CD4-positive, alpha-beta T cell treated with Interleukin-10 for 1 hour (primary cell): Measurements from ENCODE around the gene HNRNPF.

ENCODE experiments used
- DNase-seq: peaks from one replicate; pipeline ENCODE4 v3.0.0-alpha.2; 2020

HNRNPF gene

DNA sequence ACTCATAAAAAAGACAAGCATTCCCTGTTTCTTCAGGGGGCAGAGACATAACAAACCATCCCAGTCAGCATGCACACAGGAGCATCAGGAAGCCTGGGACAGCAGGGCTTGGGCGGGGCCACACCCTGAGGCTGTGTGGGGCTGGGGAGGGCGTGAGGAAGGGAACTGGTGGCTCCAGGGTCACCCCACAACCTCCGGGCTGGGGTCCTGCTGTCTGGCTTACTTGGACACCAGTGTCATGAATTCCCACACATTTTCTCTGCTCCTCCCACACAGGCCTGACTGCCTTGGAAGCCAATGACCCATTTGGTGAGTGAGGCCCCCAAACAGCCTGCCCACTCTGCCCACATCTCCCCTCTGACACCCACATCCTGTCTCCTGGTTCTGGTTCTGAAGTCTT is 34.8 kb downstream of the HNRNPF start:
- no peak for DNase-seq

DNA sequence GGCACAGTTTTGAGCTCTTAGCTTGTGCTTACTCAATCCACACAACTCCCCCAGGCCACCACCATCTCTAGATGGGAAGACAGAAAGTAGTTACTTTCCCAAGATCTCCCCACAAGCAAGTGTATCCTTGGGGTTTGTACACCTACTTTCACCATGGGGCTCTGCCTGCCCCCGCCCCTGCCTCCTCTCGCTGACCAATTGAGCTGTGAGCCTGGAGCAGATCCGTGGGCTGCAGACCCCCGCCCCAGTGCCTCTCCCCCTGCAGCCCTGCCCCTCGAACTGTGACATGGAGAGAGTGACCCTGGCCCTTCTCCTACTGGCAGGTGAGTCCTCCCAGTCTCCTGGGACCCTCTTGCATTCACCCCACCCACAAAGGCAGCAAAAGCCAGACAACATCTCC is 35.5 kb downstream of the HNRNPF start:
- no peak for DNase-seq

DNA sequence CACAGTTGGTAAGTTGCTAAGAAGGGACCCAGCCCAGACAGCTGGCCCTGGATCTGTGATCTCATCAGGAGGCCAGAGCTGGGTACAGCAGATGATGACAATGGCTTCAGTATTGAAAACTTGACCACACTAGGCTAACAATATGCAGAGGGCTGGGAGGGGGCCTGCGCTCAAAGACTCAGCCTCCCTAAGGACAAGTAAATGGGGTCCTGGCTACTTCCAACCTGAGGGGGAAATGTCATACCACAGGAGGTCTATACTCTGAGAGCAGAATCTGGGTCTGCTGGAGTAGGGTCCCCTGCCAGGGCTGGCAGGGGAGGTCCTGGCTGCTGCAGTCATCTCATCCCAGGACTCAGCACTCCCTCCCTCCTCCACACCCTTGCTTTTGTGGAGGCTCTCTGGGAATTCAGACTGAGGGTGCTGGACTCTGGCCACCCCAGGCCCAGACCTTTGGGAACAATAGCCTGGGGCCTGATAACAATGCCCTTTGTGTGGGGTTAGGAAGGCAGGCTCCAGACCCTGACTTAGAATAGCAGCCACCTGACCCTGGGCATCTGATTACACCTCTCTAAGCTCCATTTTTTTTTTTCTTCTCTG is 36.1 kb downstream of the HNRNPF start:
- no peak for DNase-seq

DNA sequence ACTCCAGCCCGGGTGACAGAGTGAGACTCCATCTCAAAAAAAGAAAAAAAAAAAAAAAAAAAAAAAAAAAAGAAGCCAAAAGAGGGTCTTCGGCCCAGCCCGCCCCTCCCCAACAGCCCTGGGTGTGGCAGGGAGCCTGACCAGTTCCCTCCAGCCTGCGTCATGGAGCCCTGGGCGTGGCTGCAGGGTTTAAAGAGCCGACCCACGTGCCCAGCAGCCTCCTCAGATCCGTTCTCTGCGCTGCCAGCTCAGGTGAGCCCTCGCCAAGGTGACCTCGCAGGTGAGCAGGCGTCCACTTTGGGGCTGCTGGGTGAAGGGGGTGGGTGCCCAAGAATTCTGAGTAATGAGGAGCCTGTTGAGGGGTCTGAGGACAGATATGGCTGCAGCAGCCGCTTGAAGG is 37.6 kb downstream of the HNRNPF start, which contains the start of gene FXYD4:
Gene FXYD4, plus strand, starts transcription at position 219 of the 400 bp plus-strand sequence. CDS start 2,111 bp downstream, outside the sequence.
- DNase-seq: no peak

DNA sequence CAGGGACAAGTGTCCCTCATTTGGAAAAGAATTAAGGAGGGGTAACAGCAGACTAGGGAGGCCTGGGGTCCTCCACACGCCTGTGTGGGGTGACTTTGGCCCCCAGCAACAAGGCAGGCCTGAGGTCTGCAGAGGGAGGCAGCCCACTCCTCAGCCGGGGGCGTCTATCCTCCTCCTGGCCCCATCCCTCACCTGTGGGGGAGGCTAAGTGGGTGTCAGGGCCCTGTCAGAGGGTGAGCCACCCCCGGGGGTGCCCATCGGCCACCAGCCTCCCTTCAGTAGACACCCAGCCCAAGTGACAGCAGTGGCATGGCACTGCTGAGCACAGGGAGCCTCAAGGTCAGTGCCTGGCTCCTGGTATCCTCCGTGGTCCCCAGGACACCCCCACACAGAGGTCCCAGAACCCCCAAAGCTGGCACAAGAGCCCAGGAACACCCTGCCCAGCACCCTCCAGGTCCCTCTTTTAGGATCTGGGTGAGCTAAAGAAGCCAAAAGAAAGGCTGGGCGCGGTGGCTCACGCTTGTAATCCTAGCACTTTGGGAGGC is 38.2 kb downstream of the HNRNPF start:
- no peak for DNase-seq

DNA sequence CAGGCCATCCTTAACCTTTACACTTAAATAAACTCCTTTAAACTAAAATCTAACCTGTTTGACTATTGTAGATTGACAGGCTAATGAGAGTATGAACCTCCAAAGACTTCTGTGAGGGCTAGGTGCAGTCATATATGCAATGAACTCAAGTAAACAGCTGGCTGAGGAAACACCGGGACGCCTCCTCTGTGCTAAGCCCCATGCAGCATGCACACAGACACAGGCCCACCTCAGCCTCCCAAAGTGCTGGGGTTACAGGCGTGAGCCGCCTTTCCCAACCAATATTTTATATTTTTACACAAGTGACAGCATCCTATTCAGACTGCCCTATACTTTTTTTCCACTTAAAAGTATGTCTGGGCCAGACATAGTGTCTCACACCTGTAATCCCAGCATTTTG is 39.1 kb downstream of the HNRNPF start:
- DNase-seq: no peak

DNA sequence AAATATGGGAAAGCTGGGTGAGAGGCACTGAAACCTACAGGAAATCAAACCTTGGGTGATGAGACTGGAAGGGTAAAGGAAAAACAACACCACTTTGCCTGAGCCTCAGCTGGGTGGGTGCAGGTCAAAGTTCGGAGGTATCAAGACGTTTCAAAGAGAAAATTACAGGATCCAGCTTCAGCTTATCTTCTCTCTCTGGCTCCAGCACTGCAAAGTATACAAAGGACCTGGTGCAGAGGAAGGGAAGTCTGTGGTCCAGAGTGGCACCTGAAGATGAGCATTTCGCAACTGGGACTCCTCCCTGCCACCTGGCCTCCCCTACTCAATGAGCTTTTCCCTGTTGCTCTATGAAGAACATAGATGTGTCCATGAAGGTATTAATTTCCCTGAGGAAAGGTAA is 44.0 kb downstream of the HNRNPF start:
- DNase-seq: no peak

DNA sequence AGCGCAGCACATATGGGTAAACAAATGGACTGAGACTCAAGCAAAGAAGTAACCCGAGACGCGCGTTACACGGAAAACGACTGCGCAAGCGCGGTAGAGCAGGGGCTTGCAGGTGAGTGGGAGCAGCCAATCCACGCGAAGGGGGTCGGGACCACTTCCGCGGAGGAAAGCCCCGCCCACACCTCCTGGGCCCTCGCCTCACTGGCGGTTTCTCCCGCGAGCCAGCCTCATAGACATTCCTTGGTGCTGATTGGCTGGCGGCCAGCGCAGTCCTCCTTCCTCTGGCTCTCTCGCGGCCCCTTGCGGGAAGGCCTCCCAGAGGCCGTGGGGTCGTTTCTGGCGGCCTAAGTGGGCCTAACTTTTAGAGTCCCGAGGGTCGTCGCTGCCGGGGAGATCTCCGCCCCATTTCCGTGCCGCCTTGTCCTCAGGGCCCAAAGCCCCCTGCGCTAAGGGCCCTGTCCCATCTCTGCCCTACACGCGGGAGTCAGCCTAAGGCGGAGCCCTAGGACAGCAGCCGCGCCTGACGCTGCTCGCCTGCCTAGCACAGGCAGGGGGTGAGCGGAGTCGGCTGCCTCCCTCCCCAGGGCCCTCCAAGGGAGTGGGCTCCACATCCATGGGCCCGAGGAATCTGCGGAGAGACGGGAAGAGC is 46.7 kb downstream of the HNRNPF start:
- peak; percentile 98 for DNase-seq

DNA sequence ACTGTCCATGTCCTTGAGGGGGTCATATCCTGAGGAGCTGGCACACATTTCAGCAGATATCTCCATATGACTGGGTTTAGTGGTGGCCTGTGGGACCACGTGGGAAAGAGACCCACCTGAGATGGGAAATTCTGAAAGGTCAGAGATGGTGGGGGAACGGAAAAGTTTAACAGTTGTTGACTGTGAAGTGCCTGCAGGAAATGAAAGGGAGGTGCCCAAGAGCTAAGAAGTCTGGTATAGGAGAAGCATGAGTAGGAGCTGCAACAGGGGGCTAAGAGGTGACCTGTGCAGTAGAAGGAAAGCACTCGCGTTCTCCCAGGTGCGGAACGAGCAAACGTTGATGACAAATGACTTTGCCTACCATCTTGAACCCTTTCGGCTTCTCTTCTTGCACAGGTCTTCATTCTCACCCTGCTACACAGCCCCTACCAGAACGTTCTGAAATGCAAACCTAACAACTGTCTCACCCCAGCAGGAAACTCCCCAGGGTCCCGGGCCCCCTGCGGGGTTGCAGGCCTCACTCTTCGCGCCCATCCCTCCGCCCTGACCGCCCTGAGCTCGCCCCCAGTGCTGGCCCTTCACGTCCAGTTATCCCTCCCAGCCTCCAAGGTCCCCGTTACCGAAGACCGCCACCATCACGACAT is 47.3 kb downstream of the HNRNPF start:
- DNase-seq: peak; percentile 21

DNA sequence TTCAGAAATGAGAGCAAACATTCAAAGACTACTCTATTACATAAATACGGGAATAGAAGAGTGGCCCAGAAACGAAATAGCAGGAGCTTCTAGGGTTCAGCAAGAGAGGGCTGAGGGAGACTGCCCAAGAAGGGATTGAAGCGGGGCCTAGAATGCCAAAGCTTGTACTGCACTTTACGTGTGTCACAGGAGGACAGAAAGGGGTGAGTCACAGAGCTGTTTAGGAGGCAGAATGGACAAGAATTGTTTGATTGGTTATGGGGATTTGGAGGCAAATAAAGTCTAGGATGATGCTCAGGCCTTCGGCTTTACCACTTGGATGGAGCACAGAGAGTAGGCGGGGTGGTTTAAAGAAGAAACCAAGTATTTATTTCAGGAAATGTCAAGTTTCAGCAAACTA is 48.9 kb downstream of the HNRNPF start:
- DNase-seq: no peak

DNA sequence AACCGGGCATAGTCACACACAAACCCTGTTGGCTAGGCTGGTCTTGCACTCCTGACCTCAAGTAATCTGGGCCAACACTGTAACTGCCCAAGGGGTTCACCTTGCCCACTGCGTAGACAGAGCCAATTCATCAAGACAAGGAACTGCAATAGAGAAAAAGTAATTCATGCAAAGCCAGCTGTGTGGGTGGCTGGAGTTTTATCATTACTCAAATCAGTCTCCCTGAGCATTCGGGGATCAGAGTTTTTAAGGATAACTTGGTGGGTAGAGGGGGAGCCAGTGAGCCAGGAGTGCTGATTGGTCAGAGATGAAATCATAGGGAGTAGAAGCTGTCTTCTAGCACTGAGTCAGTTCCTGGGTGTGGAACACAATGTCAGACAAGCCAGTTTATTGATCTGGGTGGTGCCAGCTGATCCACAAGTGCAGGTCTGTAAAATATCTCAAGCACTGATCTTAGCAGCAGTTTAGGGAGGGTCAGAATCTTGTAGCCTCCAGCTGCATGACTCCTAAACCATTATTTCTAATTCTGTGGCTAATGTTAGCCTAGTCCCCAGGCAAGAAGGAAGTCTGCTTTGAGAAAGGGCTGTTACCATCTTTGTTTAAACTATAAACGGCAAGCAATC is 53.1 kb downstream of the HNRNPF start:
- DNase-seq: no peak

DNA sequence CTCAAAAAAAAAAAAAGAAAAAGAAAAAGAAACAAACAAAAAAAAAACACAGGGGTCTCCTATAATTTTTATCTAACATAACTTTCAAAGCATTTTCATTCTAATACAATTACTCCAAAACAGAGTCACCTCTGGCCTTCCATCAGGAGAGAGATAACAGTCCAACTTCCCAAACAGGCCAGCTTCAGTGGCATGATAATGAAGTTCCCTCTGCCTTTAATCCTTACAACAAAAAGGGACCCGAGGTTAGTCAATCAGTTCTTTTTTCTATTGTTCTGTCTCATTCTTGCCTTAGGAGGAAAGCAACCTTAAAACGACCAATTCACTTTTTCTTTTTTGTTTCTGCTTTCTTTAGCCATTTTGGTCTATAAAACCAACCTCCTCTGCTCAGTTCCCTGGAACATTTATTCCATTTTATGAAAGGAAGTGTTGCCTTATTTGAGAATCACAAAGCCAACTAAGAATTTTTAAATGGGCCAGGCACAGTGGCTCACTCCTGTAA is 54.1 kb downstream of the HNRNPF start:
- no peak for DNase-seq

DNA sequence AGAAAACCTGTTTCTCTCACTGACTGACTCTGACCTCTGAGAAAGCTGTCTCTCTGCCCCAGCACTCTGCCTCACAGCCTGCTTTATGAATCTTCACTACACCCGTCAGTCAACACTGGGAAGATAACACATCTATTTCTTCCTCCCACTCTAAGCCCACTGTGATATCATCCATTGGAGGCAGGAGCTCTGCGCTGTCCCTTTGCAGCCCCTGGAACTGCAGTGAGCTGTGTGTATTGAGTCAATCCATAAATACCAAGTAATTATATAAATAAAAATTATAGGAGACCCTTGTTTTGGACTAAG is 54.7 kb downstream of the HNRNPF start:
- no peak for DNase-seq

DNA sequence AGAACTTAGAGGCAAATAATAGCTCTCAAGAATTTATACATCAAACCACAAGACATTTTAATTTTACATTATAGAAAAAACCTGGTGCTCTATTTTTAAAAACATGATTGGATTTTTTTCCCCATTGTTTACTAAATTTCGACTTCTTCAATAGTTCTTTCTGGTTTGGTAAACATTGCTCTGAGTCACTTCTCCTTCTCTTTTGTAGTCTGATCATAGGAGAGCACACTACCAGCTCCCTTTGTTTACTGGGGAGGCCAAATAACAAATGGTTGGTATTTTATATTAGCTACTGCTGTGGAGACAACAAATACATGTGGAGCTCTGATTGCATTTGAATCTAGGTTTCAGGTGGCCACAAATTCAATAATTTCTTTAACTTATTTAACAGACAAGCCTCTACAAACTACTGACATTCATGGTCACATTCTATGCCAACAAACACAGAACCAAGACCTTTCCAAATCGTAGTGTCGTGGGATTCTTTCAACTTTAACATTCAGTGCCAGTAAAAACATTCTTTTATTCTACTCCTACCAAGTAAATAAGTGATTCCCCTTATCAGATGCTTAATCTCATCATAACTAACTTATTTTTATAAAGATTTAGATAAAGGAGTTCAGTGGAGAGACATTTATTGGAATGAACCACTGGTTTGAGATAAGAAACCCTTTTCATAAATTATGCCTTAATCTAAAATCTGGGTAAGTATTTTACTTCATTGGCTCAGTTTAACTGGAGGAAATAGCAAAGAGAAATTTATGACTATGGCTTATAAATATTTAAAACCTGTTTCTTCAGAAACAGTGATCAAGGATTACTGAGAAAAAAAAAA is 55.3 kb downstream of the HNRNPF start:
- DNase-seq: no peak

DNA sequence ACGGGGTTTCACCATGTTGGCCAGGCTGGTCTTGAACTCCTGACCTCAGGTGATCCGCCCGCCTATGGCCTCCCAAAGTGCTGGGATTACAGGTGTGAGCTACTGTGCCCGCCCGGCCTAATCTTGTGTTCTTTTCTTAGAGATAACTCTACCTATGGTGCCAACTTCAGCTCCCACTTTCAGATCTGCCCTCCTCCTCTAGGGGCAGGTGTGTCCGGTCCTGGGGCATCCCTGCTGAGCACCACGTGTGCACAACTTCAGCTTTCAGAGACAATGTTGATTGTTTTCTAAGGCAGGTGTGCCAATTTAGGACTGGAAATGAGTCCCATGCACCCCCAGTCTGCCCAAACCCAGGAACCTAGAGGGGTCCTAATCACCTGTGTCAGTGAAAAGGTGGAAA is 56.0 kb downstream of the HNRNPF start:
- no peak for DNase-seq

DNA sequence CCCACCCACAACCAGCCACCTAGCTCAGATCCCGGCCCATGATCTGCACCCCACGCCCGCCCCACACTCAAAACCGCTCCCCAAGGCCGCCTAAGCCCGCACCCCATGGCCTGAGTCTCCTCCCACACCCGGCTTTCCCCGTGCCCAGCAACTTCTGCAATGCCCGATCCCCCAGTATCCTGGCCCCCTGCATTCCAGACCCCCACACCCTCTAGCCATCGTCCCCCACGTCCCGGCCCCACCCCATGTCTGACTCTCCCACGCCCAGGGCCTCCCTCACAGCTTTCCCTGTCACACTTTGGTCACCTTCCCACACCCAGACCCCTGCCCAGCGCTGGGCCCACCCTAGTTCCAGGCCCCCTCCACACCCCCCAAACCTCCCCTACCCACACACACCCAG is 57.7 kb downstream of the HNRNPF start:
- DNase-seq: no peak

DNA sequence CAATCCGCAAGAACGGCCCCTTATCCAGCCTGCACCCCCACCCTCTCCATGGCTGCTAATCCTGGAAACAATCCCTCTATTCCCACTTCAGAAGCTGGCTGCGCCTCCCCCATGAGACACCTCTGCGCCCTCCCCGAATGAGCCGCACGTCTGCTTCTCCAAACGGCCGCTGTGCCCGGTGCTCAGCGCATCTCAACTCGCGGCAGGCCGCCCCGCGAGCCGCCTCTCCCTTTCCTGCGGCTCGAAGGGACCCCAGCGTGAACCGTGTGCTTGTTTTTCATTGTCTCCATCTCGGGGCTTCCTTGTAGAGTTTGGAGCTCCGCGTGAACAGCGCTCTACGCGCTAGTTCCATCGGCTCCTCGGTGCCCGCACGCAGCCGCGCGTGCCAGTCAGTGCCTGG is 58.3 kb downstream of the HNRNPF start:
- DNase-seq: no peak

DNA sequence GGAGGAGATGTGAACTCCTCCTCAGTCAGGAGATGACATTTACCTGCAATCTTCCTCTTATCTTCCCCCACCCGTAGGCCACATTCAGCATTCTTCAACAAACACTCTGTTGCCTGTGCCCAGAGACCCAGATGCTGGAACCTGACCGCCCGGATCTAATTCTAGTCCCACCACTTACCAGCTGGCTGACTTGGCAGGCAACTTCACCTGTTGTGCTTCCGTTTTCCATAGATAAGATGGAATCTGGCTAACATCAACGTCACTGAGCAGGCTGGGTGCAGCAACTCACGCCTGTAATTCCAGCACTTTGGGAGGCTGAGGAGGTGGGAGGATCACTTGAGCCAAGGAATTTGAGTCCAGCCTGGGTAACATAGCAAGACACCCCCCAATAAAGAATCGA is 58.8 kb downstream of the HNRNPF start:
- DNase-seq: no peak

DNA sequence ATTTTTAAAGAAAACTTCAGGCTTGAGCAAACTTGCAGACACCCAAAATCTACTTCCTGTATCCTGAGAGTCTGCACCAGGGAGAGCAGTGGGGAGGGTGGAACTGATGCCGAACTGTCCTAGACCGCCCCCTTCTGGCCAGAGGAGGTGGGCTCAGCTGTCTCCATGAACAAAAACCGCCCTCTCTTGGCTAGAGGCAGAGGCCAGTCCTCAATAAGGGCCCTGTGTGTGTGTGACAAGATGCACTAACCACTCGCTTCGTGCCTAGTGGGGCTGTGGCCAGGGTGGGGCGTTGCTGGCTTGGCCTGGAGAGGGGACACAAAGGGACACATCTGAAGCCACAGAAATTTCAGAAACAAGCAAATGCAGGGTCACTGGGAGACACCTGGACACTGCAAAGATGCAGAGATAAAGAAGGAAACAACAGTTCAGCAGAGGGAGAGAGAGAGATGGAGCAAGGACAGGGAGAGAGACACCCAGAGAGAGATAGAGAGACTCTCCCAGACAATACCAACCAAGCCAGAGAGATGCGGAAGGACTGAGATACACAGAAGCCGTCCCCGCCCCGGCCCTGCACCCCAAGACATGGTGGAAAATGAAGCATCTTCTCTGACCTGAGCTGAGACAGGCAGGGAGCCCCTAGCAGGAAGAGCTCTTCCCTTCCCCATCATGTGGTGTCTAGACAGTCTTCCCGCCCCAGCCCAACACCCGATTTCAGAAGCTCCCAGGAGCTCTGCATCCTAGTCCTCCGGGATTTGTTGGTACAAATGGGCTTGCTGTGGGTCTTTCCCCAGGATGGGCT is 60.3 kb downstream of the HNRNPF start:
- peak; percentile 89 for DNase-seq

DNA sequence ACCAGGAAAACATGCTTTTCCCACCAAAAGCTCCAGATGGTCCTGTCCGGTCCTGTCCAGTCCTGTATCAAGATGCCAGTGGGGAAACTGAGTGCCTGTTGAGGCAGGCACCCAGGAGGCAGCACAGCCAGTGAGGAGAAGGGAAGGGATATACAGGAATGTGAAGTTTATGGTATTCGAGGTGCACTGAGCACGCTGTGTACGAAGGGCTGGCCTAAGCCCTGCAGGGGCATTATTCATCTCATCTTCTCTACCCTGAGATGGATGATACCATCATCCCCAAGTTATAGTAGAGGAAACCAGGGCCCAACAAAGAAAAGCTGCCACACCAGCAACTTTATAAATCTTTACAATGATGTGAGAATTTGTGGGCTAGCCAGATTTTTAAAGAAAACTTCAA is 61.0 kb downstream of the HNRNPF start:
- DNase-seq: no peak

DNA sequence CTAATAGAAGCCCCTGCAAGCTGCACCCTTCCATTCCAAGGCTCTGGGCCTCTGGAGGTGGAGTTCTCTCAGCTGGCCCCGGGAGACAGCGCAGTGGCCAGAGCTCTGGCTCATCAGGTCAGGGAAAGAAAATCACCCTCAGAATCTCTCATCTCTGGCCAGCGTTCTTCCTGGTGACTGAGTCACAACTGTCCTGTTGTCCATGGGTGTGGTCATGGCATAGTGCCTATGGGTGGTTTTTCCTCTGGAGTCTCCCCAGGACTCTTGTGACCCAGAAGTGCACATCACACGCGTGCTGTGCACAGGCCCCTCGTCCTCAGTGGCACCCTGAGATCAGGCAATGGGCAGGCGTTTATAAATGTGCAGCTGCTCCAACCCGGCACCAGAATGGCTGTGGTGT is 64.9 kb downstream of the HNRNPF start:
- no peak for DNase-seq

DNA sequence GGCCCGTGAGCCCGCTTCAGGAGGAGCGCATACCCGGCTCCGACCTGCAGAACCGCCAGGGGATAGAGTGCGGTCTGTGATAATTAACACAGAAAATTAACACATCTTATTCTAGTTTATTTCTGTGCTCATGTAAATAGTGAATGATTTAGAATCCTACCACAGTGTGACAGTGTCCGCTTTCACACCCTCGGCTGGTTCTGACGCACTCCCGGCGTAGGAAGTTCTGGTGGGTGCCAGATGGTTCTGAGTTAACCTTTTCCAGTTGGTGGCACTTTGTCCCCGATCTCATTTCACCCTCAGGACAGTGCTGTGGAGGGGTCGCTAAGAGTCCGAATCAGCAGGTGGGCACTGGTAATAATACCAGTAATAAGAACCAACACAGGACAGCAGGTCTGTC is 65.9 kb downstream of the HNRNPF start:
- no peak for DNase-seq
